M059J (cell line): Measurements from ENCODE around the gene RELA. TPM values are rescaled to one million over a fixed set of nuclear protein-coding genes. Genes with fewer than 3 reads are reported as not detected.
"Not testable (repeated sequence)": the region's sequence is repeated elsewhere in the genome, so short reads cannot be mapped to it uniquely, and the experiment has no call there.

Experiments
- DNase-seq: peaks from one replicate; pipeline ENCODE4 v3.0.0-alpha.2; 2012; ENCODE audit warnings: low read depth
- total RNA-seq: library from RNA; depleted of rRNA; stranded (reverse); fragments of >200 nt; shearing (Covaris generic); gene quantifications from 2 replicates; pipeline ENCODE4 v1.2.3, GENCODE V29; 2014

Gene RELA
- total RNA-seq, 1 experiment from 2014 or later, result 49.1 TPM

GRCh38 chr11:65649656-65650546 is 12.8 kb downstream of the RELA start:
- DNase-seq, result no peak

DNA sequence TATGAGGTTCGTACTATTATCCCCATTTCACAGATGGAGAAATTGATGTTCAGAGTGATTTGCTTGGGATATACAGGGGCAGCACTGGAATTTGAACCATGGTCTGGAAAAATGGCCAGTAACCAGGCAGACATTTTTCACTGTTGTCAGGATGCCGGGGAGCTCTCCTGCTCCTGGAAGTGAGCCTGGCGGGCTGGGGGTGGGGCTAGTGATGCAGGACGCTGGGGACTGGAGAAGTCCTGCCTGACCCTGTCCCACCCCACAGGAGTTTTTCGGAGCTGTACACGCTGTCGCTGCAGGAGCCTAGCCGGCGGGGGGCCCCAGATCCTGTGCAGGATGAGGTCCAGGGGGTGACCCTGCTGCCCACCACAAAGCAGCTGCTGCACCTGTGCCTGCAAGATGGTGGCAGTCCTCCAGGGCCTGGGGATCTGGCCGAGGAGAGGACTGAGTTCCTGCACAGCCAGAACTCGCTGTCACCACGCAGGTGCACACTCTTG is 13.7 kb downstream of the RELA start:
- DNase-seq, result no peak

GRCh38 chr11:65646958-65647701 is 15.6 kb downstream of the RELA start:
- DNase-seq, result no peak

DNA sequence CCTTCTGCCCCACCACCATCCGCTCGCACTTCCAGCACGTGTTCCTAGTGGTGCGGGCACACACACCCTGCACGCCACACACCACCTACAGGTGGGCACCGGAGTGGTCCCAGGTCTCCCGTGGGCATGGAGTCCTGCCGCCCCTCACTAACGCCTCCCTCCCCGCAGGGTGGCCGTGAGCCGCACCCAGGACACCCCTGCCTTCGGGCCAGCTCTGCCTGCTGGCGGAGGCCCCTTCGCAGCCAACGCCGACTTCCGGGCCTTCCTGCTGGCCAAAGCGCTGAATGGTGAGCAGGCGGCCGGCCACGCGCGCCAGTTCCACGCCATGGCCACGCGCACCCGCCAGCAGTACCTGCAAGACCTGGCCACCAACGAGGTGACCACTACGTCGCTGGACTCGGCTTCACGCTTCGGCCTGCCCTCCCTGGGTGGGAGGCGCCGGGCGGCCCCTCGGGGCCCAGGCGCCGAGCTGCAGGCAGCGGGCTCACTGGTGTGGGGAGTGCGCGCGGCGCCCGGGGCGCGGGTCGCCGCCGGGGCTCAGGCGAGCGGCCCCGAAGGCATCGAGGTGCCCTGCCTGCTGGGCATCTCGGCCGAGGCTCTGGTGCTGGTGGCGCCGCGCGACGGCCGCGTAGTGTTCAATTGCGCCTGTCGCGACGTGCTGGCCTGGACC is 16.3 kb downstream of the RELA start:
- DNase-seq, result no peak

GRCh38 chr11:65645710-65646109 is 17.0 kb downstream of the RELA start:
- DNase-seq, result peak; percentile 42

GRCh38 chr11:65644837-65645236 is 17.9 kb downstream of the RELA start:
- DNase-seq, result no peak

DNA sequence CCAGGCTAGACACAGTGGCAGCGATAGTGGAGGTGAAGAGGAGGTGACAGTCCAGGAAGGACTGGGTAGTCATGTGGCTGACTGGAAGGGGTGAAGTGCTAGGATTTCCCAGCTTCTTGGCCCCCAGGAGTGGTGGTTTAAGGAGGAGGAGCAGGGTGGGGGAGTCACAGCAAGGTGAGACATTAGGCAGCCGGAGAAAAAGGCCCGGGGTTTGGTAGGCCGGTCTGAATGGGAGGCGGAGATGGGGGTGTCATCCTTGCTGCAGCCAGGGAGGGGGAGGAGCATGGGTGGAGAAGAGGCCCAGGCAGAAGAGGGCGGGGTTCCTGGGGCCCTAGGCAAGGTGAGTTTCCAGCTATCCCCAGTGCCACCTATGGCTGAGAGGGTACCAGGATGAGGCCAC is 18.7 kb downstream of the RELA start:
- peak; percentile 27 for DNase-seq

GRCh38 chr11:65642014-65642671 is 20.6 kb downstream of the RELA start:
- no peak for DNase-seq

- DNase-seq, result no peak
Measured at GRCh38 chr11:65641297-65642013, 21.3 kb downstream of the RELA start.

GRCh38 chr11:65640483-65641296 is 22.0 kb downstream of the RELA start:
- no peak for DNase-seq

DNA sequence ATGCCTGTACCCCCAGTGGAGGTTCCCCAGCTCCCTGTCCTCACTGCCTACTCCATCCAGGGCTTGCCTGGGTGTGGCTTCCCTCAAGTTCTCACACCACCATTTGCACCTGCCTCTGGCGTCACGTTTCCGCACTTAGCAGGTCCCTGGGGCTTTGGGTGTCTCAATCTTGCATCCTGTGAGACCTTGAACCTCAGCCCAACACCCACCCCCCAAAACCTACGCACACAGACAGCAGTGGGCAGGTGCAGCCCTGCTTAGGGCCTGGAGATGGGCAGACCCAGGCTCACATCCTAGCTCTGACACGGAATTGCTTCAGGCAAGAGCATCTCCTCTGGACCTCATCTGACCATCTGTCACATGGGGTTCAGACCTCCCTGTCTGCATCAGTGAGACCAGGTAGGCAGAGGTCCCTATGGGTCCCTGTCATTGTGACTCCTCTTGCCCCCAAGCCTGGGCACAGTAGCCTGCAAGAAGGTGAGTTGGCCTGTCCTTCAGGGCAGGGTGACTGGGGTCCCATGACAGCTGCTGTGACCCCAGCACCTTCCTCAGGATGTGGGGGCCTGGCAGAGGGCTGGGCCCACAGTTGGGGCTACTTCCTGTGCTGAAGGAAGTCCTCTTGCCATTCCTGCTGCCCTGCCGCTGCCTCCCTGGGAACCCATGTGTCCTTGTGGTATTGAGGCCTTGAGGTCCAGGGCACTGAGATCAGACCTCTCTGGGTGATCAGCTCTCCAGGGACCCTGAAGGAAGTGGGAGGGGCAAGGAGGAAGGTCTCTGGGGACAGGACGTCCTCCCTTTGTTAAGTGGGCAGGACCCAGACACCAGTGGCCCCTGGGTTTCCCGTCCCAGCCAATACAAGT is 22.9 kb downstream of the RELA start:
- DNase-seq, result no peak

- not testable (repeated sequence) for DNase-seq
Measured at GRCh38 chr11:65639228-65639597, 23.5 kb downstream of the RELA start.

DNA sequence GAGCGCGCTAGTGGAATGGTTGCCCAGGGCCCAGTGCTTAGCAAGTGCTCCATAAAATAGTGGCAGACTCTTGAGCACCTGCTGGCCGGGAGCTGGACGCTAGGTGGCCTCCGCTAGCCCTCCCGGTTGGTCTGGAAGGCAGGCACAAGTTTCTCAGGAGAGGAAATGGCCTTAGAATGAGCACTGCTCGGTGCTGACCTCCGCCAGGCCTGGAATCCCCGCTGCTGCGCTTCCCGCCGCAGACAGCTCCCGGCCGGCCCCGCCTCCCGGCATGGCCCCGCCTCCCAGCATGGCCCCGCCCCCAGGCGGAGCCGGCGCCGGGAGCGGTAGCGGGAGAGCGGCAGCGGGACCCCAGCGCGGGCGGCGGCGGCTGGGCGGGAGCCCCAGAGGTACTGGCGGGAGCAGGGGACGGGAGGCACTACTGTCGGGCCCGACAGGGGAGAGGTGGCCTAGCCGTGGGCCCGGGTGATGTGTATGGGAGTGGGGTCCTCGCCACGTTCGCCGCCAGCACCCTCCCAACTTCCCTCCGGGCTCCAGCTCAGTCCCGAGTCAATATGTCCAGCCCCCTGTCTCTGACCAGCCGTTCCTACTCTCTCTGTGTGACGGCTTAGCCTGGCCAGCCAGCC is 24.8 kb downstream of the RELA start, which contains the start of gene SIPA1:
Gene SIPA1, plus strand, starts transcription at position 308 of the 626 bp plus-strand sequence. CDS start 2,821 bp downstream, outside the sequence.
- DNase-seq, result peak; percentile 94

DNA sequence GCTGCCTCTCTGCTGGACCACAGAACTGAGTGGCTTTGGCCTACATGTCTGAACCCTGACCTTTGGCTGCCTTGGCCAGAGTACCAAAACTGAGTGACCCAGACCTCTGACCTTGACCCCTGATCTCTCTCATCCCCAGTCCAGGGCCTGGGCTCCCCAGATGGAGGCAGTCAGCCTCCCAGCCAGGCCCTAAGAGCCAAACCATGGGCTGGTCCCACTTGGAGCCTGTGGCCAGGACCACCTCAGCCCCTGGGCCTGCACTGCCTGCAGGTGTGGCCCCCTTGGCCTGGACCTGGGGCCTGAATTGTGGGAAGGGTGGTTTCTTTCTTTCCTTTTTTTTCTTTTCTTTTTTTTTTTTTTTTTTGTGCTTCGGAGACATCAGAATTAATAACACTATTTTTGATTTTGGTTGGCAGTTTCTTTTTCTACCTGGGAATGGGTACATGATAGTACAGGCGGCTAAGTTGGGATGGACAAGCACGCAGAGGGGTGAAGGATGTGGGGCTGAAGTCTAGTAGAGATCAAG is 25.6 kb downstream of the RELA start:
- no peak for DNase-seq

DNA sequence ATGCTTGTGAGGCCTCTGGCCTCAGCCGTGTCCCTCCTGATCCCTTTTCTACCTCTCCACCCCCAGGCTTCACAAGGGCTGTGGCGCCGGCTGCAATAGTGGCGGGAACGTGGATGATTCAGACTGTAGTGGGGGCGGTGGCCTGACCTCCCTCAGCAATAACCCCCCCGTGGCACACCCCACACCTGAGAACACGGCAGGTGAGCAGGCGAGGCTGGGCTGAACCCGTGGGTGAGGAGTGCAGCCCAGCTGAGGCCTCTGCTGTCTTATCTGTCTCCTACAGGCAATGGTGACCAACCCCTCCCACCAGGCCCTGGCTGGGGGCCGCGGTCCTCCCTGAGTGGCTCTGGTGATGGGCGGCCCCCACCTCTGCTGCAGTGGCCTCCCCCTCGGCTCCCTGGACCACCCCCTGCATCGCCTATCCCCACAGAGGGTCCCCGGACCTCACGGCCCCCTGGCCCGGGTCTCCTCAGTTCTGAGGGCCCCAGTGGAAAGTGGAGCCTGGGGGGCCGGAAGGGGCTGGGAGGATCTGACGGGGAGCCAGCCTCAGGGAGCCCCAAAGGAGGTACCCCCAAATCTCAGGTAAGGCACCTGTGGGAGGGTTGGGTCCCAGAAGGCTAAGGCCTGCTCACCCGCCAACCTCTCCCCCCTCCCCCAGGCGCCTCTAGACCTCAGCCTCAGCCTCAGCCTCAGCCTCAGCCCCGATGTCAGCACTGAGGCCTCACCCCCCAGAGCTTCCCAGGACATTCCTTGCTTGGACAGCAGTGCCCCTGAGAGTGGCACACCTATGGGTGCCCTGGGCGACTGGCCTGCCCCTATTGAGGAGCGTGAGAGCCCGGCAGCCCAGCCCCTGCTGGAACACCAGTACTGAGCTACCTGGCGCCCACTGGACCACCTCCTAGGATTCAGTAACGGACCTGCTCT is 26.3 kb downstream of the RELA start:
- DNase-seq, result no peak

GRCh38 chr11:65634905-65635731 is 27.6 kb downstream of the RELA start:
- no peak for DNase-seq
